ENCODE data around the gene TBC1D24. TPM values are rescaled to one million over a fixed set of nuclear protein-coding genes. Genes with fewer than 3 reads are reported as not detected.

The TBC1D24 gene
- polyA plus RNA-seq, 1 of the 3 experiments (the other 2 are of a cell fraction): 6.7 TPM

DNA sequence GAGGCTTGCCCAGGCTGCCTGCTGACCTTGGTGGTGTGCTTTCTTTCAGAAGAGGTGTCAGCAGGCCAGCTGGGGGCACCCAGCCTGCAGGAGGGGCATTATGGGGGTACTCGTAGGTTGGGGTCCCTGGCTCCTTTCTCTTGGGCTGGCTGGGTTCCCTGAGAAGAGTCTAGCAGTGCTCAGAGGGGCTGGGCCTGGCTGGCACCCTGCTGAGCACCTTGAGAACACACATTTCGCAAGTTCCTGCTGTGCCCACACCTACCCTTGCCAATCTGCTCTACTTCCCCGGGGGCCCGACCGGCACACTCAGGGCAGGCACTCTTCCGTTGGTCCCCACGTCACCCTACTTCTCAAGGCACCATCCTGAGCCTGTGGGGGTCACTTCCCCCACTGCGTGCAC lies 51.2 kb downstream of the TBC1D24 start (continued):
- TF ChIP-seq, protein P1, sequence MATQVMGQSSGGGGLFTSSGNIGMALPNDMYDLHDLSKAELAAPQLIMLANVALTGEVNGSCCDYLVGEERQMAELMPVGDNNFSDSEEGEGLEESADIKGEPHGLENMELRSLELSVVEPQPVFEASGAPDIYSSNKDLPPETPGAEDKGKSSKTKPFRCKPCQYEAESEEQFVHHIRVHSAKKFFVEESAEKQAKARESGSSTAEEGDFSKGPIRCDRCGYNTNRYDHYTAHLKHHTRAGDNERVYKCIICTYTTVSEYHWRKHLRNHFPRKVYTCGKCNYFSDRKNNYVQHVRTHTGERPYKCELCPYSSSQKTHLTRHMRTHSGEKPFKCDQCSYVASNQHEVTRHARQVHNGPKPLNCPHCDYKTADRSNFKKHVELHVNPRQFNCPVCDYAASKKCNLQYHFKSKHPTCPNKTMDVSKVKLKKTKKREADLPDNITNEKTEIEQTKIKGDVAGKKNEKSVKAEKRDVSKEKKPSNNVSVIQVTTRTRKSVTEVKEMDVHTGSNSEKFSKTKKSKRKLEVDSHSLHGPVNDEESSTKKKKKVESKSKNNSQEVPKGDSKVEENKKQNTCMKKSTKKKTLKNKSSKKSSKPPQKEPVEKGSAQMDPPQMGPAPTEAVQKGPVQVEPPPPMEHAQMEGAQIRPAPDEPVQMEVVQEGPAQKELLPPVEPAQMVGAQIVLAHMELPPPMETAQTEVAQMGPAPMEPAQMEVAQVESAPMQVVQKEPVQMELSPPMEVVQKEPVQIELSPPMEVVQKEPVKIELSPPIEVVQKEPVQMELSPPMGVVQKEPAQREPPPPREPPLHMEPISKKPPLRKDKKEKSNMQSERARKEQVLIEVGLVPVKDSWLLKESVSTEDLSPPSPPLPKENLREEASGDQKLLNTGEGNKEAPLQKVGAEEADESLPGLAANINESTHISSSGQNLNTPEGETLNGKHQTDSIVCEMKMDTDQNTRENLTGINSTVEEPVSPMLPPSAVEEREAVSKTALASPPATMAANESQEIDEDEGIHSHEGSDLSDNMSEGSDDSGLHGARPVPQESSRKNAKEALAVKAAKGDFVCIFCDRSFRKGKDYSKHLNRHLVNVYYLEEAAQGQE (IDR thresholded peaks at IDR 0.05; ENCODE audit: low read depth, low read length): no peak
- TF ChIP-seq NFIC (IDR thresholded peaks at IDR 0.05; ENCODE audit: borderline replicate concordance): no peak
- no peak for TF ChIP-seq FOXJ3 (CRISPR knock-in tag; IDR thresholded peaks at IDR 0.05)
- no peak for TF ChIP-seq RAD21 (IDR thresholded peaks at IDR 0.05; ENCODE audit: low read length)

DNA sequence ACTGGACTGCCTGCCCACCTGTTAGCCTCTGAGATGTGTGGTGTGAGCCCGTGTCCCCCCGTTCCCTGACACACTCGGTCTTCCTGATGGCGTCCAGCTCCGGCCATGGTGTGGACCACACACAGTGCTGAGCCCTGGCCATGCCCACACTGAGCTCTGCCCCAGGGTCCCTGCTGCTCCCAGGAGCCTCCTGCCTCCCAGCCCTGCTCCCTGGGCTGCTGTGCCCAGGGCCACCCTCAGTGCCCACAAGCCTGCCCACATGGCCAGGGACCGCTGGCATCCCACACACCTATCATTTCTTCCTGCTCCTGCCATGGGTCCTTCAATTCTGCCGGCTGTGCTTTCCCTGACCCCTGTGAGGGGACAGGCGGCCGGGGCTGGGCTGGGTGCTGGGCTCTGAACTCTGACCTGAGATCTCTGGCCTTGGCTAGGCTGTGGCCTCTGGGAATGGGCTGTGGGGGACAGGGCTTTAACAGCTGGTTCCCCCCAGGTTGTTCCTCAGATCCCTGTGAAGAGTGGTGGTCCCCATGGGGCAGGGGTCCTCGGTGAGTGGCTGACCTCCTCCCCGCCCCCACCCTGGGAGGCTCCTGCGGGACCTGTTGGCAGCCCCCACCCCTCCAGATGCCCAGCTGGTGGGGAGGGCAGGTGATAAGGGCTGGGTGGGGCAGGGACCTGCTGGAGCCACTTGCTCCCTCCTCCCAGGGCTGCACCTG lies 52.3 kb downstream of the TBC1D24 start:
- Histone ChIP-seq H3K9me2 (no peaks in the 10 kb centered on the region), H3K9me3 (no peaks in the 10 kb centered on the region), H2AFZ (ENCODE audit: low read depth) (no peak overlapping the region), H3K36me3 (replicated peaks in 1 of 2; ENCODE audit: control insufficient read depth in 1 of 2, insufficient read depth in 2 of 2, low read length in 1 of 2) (peaks cover 21 to 39% of the 10 kb centered on the region in 2 experiments), H4K20me1 (ENCODE audit: insufficient read depth) (no peaks in the 10 kb centered on the region), H3F3A (replicated peaks; ENCODE audit: insufficient read depth) (peaks cover 3% of the 10 kb centered on the region), H3K4me3 (ENCODE audit: low read depth in 2 of 2, low read length in 1 of 2) (no peak overlapping the region), H3K4me2 (no peak overlapping the region), H3K27ac (ENCODE audit: low read depth in 2 of 2, low read length in 1 of 2) (no peak overlapping the region), H3K9ac (no peak overlapping the region), H3K27me3 (ENCODE audit: insufficient read depth) (no peaks in the 10 kb centered on the region), H3K79me2 (ENCODE audit: insufficient read depth) (peaks cover 21% of the 10 kb centered on the region; the same call in 1 of the 2 replicates), H3K4me1 (ENCODE audit: control insufficient read depth in 1 of 2, insufficient read depth in 2 of 2, low read depth in 1 of 2, low read length in 1 of 2) (peaks cover 0 to 8% of the 10 kb centered on the region in 2 experiments; a peak in 2 of 4 replicates)
- DNase-seq: peak; percentile 21
- ChIA-PET CTCF (no interaction called here), POLR2A (no interaction called here)
- WGBS (ENCODE audit: low lambda C conversion rate): 90% methylated on average over 10 of the region's 12 CpGs
- TF ChIP-seq TAF1 (IDR thresholded peaks at IDR 0.05; ENCODE audit: borderline replicate concordance, low read depth, low read length) (no peak), EP300 (IDR thresholded peaks at IDR 0.05; ENCODE audit: borderline replicate concordance in 1 of 2, low read depth in 1 of 2, low read length in 1 of 2) (no peak), EZH2phosphoT487 (IDR thresholded peaks at IDR 0.05; ENCODE audit: borderline replicate concordance, low read depth) (no peak), POLR2AphosphoS5 (IDR thresholded peaks at IDR 0.05; ENCODE audit: low read depth, low read length) (no peak), NFIC (IDR thresholded peaks at IDR 0.05; ENCODE audit: borderline replicate concordance) (no peak), SMC3 (IDR thresholded peaks at IDR 0.05; ENCODE audit: low read depth, low read length) (no peak), CHD2 (IDR thresholded peaks at IDR 0.05; ENCODE audit: low read length, partially characterized antibody) (no peak), MAX (IDR thresholded peaks at IDR 0.05; ENCODE audit: low read depth) (no peak), NRF1 (IDR thresholded peaks at IDR 0.05; ENCODE audit: low read depth, low read length) (no peak), MEF2A (IDR thresholded peaks at IDR 0.05; ENCODE audit: borderline replicate concordance, low read depth) (no peak), MXI1 (IDR thresholded peaks at IDR 0.05; ENCODE audit: low read depth, low read length) (no peak)
- TF ChIP-seq, protein P2, sequence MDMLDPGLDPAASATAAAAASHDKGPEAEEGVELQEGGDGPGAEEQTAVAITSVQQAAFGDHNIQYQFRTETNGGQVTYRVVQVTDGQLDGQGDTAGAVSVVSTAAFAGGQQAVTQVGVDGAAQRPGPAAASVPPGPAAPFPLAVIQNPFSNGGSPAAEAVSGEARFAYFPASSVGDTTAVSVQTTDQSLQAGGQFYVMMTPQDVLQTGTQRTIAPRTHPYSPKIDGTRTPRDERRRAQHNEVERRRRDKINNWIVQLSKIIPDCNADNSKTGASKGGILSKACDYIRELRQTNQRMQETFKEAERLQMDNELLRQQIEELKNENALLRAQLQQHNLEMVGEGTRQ (IDR thresholded peaks at IDR 0.05; ENCODE audit: borderline replicate concordance, low read depth, low read length): no peak
- TF ChIP-seq, protein P3, sequence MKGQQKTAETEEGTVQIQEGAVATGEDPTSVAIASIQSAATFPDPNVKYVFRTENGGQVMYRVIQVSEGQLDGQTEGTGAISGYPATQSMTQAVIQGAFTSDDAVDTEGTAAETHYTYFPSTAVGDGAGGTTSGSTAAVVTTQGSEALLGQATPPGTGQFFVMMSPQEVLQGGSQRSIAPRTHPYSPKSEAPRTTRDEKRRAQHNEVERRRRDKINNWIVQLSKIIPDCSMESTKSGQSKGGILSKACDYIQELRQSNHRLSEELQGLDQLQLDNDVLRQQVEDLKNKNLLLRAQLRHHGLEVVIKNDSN (IDR thresholded peaks at IDR 0.05; ENCODE audit: borderline replicate concordance, low read depth): no peak
- TF ChIP-seq, protein P1 (IDR thresholded peaks at IDR 0.05; ENCODE audit: low read depth, low read length): no peak
- TF ChIP-seq, protein P4, sequence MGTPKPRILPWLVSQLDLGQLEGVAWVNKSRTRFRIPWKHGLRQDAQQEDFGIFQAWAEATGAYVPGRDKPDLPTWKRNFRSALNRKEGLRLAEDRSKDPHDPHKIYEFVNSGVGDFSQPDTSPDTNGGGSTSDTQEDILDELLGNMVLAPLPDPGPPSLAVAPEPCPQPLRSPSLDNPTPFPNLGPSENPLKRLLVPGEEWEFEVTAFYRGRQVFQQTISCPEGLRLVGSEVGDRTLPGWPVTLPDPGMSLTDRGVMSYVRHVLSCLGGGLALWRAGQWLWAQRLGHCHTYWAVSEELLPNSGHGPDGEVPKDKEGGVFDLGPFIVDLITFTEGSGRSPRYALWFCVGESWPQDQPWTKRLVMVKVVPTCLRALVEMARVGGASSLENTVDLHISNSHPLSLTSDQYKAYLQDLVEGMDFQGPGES (IDR thresholded peaks at IDR 0.05; ENCODE audit: low read depth, low read length): no peak
